Thyroid gland (tissue), 4 donors: ENCODE data around the gene SKA3.

Experiments
- CTCF ChIP-seq, 6 experiments: fragments of 200-600 bp in 3 of 6; fragments of 450-650 bp in 3 of 6; sonication (generic) in 3 of 6; IDR thresholded peaks; one replicate each; pipeline ENCODE4 v1.5.1; 2016 to 2019; ENCODE audit warnings: antibody characterized with exemption in 6 of 6, mild to moderate bottlenecking in 2 of 6, inconsistent platforms in 1 of 6, moderate library complexity in 1 of 6
- POLR2A ChIP-seq, 2 donors: fragments of 450-650 bp; IDR thresholded peaks; one replicate each; pipeline ENCODE4 v1.6.1; 2017; ENCODE audit warnings: antibody characterized with exemption in 2 of 2, mild to moderate bottlenecking in 2 of 2, moderate library complexity in 1 of 2

DNA sequence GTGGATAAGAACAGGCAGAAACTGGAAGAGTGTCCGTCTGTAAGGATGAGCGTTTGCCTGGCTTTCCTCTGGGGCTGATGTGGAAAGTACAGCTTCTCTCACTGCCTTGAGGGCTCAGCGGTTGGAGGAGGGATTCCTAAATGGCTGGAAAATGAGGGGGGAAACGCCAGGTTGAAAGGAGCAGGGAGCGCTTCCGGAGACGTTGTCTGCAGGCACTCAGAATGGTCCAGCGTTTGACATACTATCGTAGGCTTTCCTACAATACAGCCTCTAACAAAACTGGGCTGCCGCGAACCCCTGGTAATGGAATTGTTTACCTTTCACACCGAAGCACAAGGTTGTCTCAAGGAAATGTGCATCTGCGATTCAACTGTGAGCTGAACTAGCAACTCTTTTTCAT, 40.0 kb upstream of the SKA3 start:
- TF ChIP-seq CTCF (IDR thresholded peaks at IDR 0.05), result no peak
- TF ChIP-seq POLR2A (IDR thresholded peaks at IDR 0.05), result no peak
